GM19035 (cell line): Measurements from ENCODE around the gene SCN4A.

Experiments
- ATAC-seq: cut with Tn5 transposase; IDR thresholded peaks from one replicate; pipeline ENCODE4 v1.9.1; 2021; ENCODE audit not compliant: unreplicated experiment

The SCN4A gene

GRCh38 chr17:64002658-64003525 lies 30.2 kb upstream of the SCN4A start:
- no peak for ATAC-seq

GRCh38 chr17:64001763-64002529 lies 29.2 kb upstream of the SCN4A start:
- ATAC-seq: no peak

GRCh38 chr17:64001091-64001579 lies 28.4 kb upstream of the SCN4A start:
- ATAC-seq: no peak

GRCh38 chr17:63999680-64000531 lies 27.2 kb upstream of the SCN4A start:
- ATAC-seq: no peak

GRCh38 chr17:63998721-63999679 lies 26.3 kb upstream of the SCN4A start:
- ATAC-seq: no peak

- ATAC-seq: no peak
These were observed 25.5 kb upstream of the SCN4A start, which contains the start of gene PRR29 for GRCh38 chr17:63998050-63998720. Gene PRR29 (plus strand): TSS chr17:63998351. CDS start chr17:63998365, 14 bp downstream.

GRCh38 chr17:63997341-63998048 lies 24.8 kb upstream of the SCN4A start:
- no peak for ATAC-seq

GRCh38 chr17:63996430-63997182 lies 23.9 kb upstream of the SCN4A start:
- no peak for ATAC-seq

- ATAC-seq: no peak
These were observed 22.9 kb upstream of the SCN4A start for GRCh38 chr17:63995626-63996025.

- no peak for ATAC-seq
These were observed 20.8 kb upstream of the SCN4A start for GRCh38 chr17:63993368-63993985.

GRCh38 chr17:63991611-63992010 lies 18.9 kb upstream of the SCN4A start:
- ATAC-seq: no peak

- no peak for ATAC-seq
These were observed 17.1 kb upstream of the SCN4A start for GRCh38 chr17:63989622-63990345.

- ATAC-seq: no peak
These were observed 16.3 kb upstream of the SCN4A start for GRCh38 chr17:63988741-63989621.

GRCh38 chr17:63988127-63988478 lies 15.4 kb upstream of the SCN4A start:
- no peak for ATAC-seq

- no peak for ATAC-seq
These were observed 14.8 kb upstream of the SCN4A start for GRCh38 chr17:63987221-63988126.
